Parathyroid adenoma (tissue), 2 donors: ENCODE measurements around the gene ACOT7.

ENCODE experiments used
- H2AFZ ChIP-seq: fragments of 300-600 bp; sonication (generic); one replicate; pipeline ENCODE4 v1.7.0; 2017; ENCODE audit warnings: antibody characterized with exemption, mild to moderate bottlenecking
- H3K27ac ChIP-seq: fragments of 300-600 bp; sonication (generic); one replicate; pipeline ENCODE4 v1.7.0; 2017
- H3K27me3 ChIP-seq: fragments of 300-600 bp; sonication (generic); one replicate; pipeline ENCODE4 v1.7.0; 2017; ENCODE audit warnings: low read length; ENCODE audit not compliant: control insufficient read depth, insufficient read depth
- H3K36me3 ChIP-seq: fragments of 300-600 bp; sonication (generic); one replicate; pipeline ENCODE4 v1.7.0; 2017; ENCODE audit warnings: low read length; ENCODE audit not compliant: control insufficient read depth, insufficient read depth
- H3K4me1 ChIP-seq: fragments of 300-600 bp; sonication (generic); one replicate; pipeline ENCODE4 v1.7.0; 2017; ENCODE audit warnings: control low read depth
- H3K4me2 ChIP-seq: fragments of 300-600 bp; sonication (generic); one replicate; pipeline ENCODE4 v1.7.0; 2017; ENCODE audit warnings: low read length
- H3K4me3 ChIP-seq: fragments of 300-600 bp; sonication (generic); one replicate; pipeline ENCODE4 v1.7.0; 2017; ENCODE audit warnings: low read depth, low read length
- H3K79me2 ChIP-seq: fragments of 300-600 bp; sonication (generic); one replicate; pipeline ENCODE4 v1.7.0; 2017; ENCODE audit warnings: control low read depth
- H3K9ac ChIP-seq: fragments of 300-600 bp; sonication (generic); one replicate; pipeline ENCODE4 v1.7.0; 2017; ENCODE audit warnings: mild to moderate bottlenecking
- H3K9me3 ChIP-seq: fragments of 300-600 bp; sonication (generic); one replicate; pipeline ENCODE4 v1.7.0; 2017; ENCODE audit warnings: low read length; ENCODE audit not compliant: control insufficient read depth
- TF ChIP-seq, protein P1 (sequence below): fragments of 300-600 bp; sonication (generic); IDR thresholded peaks from one replicate; pipeline ENCODE4 v1.7.0; 2017; ENCODE audit warnings: antibody characterized with exemption, mild to moderate bottlenecking
- donor health status: primary hyperparathyroidism.

Gene ACOT7

DNA sequence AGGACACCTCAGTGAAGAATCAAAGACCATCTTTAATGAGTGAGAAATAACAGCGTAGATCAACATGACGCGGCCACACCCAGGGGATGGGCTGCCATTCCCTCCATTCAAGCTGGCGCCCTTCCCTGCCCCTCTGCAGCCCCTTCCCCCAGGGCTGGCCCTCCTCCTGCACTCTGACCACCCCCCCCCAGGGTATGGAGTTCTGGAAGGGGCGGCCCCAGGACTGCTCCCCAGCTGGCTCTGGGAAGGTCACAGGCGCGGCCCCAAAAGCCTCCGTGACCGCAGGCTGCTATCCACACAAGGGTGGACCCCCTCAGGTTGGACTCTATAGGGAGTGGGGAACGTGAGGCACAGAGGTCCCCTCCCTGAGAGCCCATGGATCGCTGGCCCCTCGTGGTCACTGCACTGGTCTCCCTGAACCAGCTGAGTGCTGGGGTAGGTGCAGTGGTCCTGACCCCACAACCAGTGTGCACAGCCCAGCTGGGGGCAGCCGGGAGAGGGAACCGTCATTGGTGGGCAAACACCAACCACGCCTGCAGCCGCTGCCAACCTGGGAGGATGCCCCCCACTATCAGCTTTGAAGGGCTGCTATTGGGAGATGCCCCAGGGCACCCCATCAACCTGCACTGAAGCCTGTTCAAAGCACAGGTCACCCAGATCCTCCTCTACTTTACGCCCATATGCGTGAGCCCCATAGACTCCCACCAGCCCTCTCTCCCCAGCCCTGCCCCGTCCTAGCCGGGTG is 116.6 kb downstream of the ACOT7 start:
- TF ChIP-seq, protein P1, sequence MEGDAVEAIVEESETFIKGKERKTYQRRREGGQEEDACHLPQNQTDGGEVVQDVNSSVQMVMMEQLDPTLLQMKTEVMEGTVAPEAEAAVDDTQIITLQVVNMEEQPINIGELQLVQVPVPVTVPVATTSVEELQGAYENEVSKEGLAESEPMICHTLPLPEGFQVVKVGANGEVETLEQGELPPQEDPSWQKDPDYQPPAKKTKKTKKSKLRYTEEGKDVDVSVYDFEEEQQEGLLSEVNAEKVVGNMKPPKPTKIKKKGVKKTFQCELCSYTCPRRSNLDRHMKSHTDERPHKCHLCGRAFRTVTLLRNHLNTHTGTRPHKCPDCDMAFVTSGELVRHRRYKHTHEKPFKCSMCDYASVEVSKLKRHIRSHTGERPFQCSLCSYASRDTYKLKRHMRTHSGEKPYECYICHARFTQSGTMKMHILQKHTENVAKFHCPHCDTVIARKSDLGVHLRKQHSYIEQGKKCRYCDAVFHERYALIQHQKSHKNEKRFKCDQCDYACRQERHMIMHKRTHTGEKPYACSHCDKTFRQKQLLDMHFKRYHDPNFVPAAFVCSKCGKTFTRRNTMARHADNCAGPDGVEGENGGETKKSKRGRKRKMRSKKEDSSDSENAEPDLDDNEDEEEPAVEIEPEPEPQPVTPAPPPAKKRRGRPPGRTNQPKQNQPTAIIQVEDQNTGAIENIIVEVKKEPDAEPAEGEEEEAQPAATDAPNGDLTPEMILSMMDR: no peak
- Histone ChIP-seq H3K9ac (no peak overlapping the region), H2AFZ (peak overlapping the region; percentile 72), H3K36me3 (no peaks in the 10 kb centered on the region), H3K4me2 (no peak overlapping the region), H3K27ac (peak overlapping the region; percentile 81), H3K4me1 (peaks cover 5% of the 10 kb centered on the region), H3K9me3 (no peaks in the 10 kb centered on the region), H3K4me3 (no peak overlapping the region), H3K27me3 (no peaks in the 10 kb centered on the region), H3K79me2 (no peaks in the 10 kb centered on the region)

DNA sequence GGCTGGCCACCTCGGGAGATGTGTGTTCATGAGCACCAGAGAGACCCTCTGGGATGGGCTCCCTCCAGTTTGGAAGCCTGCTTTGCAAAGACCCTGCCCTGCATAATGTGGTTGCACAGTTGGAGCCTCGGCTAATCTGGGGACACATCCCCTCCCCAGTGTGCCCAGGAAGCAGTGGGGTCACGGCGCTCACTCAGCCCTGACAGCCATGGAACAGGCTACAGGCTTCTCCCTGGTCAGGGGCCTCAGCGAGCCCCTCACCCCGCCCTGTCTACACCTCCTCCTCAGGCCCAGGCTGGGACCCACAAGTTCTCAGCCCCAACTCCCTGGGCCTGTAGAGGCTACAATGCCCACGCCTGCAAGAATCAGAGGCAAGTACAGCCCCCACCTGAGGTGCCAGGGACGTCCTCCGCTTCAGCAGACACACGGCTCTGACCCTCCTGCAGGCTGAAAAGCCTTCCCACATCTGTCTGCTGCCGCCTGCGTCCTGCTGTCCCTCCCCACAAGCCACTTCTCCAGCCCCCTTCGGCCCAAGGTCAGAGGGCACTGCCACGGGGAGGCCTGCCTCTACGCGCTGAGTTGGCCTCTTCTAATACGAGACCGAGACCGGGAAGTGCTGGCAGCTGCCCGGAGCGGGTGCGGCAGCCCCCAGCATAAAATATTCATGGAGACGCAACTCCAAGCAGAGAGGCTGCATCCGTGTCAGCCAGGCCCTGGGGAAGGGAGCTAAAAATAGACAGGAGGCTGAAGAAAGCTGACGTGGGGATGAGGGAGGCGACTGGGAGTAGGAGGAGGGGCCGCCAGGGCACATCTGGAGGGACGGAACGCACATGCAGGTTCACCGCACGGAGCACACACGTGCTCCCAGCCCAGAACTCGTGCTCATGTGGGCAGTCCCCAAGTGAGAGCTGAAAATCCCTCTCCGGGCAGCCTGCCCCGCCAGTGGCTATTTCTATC is 117.5 kb downstream of the ACOT7 start:
- H3K4me2 ChIP-seq: peak overlapping the region; percentile 66
- H3K79me2 ChIP-seq: no peaks in the 10 kb centered on the region
- no peak overlapping the region for H3K9ac ChIP-seq
- peak overlapping the region; percentile 81 for H3K27ac ChIP-seq
- no peaks in the 10 kb centered on the region for H3K27me3 ChIP-seq
- H3K9me3 ChIP-seq: no peaks in the 10 kb centered on the region
- TF ChIP-seq, protein P1: no peak
- H2AFZ ChIP-seq: peak overlapping the region; percentile 72
- H3K4me1 ChIP-seq: peaks cover 5% of the 10 kb centered on the region
- H3K4me3 ChIP-seq: no peak overlapping the region
- no peaks in the 10 kb centered on the region for H3K36me3 ChIP-seq

DNA sequence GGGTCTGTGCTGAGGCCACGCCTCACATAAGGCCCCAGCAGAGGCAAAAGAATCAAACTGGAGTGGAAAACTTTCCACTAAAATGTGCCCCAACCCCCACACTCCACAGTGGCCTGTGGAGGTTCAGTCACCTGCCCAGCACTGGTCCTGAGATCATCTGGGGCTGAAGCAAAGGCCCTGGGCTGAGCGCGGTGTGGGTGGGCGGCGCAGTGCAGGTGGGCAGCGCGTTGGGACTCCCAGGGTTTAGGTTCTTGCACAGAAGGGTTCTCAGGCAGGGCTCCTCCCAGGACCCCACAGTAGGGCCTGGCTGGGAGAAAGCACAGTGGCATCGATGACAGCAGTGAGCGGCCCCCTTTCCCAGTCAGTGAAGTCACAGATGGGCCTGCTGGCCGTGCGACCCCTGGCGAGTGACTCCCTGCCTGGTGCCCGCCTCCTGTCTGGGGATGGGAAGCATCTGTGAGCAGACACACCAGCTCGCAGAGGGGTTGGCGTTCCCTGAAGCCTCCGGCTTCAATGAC is 118.9 kb downstream of the ACOT7 start:
- Histone ChIP-seq H2AFZ (no peak overlapping the region), H3K27ac (no peak overlapping the region), H3K9ac (no peak overlapping the region), H3K9me3 (no peaks in the 10 kb centered on the region), H3K4me2 (no peak overlapping the region), H3K79me2 (no peaks in the 10 kb centered on the region), H3K4me3 (no peak overlapping the region), H3K27me3 (no peaks in the 10 kb centered on the region), H3K4me1 (peaks cover 5% of the 10 kb centered on the region), H3K36me3 (no peaks in the 10 kb centered on the region)
- TF ChIP-seq, protein P1: no peak

DNA sequence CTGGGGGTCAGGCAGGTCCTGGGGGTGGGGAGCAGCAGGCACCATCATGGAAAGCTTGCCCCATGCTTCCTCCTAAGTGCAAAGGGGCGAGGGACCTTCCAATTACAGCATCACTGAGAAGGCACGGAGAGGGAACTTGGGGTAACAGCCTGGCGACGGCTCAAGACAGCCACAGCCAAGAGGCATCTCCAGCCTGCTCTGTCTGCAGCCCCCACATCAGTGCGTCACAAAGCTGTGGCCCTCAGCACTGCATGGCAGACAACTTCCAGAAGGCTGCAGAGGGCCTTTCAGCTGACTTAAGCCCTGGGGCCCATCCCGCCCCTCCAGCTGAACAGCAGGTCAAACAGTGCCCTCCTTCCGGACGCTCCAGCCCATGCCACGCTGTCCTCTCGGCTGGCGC is 119.5 kb downstream of the ACOT7 start:
- no peaks in the 10 kb centered on the region for H3K27me3 ChIP-seq
- no peaks in the 10 kb centered on the region for H3K36me3 ChIP-seq
- H3K4me1 ChIP-seq: peaks cover 5% of the 10 kb centered on the region
- H2AFZ ChIP-seq: no peak overlapping the region
- TF ChIP-seq, protein P1: no peak
- no peak overlapping the region for H3K4me3 ChIP-seq
- no peak overlapping the region for H3K9ac ChIP-seq
- H3K9me3 ChIP-seq: no peaks in the 10 kb centered on the region
- no peaks in the 10 kb centered on the region for H3K79me2 ChIP-seq
- H3K27ac ChIP-seq: no peak overlapping the region
- H3K4me2 ChIP-seq: no peak overlapping the region
